ENCODE measurements around the gene IGLL5.

IGLL5 gene

DNA sequence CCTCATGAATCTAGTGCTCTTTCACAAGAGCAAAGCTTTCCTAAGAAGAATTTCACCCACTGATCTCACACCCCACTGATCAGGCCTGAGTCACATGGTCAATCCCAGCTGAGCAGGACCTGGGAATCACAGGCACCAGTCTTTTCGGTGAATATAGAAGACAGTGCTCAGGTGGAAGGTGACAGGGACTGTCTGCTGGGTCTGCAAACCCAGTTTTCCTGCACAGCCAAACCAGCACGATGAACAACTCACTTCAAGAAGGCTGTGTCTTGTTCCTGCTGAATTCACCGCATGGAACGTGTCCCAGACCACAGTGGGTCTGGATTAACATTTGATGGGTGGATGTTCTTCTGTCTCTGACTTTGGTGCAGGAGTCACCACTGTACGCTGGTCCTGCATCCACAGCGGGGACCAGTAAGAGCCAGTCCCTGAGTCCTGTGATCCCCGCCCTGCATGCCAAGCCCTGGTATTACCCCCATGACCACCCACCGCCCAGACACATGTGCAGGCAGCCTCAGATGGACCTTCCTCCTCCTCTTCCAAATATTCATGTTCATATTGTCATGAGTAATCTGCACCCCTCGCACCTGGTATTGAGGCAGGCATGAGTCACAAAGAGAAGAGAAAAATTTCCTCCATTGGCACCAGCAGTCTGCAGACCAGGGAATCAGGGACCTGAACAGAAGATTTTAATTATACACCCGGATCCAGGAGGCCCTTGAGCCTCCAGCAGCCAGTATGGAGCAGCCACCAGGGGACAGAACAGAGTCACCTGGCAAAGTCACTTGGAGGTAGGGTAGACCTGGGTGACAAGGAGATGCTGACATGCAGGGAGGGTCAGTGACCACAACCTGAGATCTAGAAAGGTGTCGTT is 8.6 kb upstream of the IGLL5 start:
- H3K27ac ChIP-seq (ENCODE audit: extremely low read depth, low read depth, low read length), result no peak overlapping the region
- H3K9me3 ChIP-seq (ENCODE audit: control insufficient read depth, insufficient read depth, low read depth, low read length), result no peaks in the 10 kb centered on the region
- H3K4me3 ChIP-seq (ENCODE audit: low read depth, low read length), result no peak overlapping the region
- CTCF ChIA-PET, result interaction anchor here (0.6 to 8.3 kb wide), 20 partner anchors 17 to 380 kb away, joined by 3 to 107 read pairs (median 4); no protein-coding TSS in a partner anchor
- TF ChIP-seq ZNF544 (tag by site-specific recombination; IDR thresholded peaks at IDR 0.05) (no peak), ZBTB48 (tag by site-specific recombination; IDR thresholded peaks at IDR 0.05) (no peak), TSHZ1 (tag by site-specific recombination; IDR thresholded peaks at IDR 0.05; ENCODE audit: borderline replicate concordance) (no peak), ZNF221 (tag by site-specific recombination; IDR thresholded peaks at IDR 0.05; ENCODE audit: borderline replicate concordance) (no peak), ZNF555 (tag by site-specific recombination; conservative IDR thresholded peaks at IDR 0.05) (no peak), ZNF341 (tag by site-specific recombination; IDR thresholded peaks at IDR 0.05; ENCODE audit: low read depth) (no peak), ZNF169 (tag by site-specific recombination; IDR thresholded peaks at IDR 0.05) (no peak), ZNF768 (tag by site-specific recombination; IDR thresholded peaks at IDR 0.05) (no peak), ZNF155 (tag by site-specific recombination; IDR thresholded peaks at IDR 0.05) (no peak), ZFP41 (tag by site-specific recombination; IDR thresholded peaks at IDR 0.05; ENCODE audit: borderline replicate concordance) (no peak), ZNF521 (tag by site-specific recombination; IDR thresholded peaks at IDR 0.05) (no peak), ZNF48 (tag by site-specific recombination; IDR thresholded peaks at IDR 0.05) (no peak)
- TF ChIP-seq, protein P1, sequence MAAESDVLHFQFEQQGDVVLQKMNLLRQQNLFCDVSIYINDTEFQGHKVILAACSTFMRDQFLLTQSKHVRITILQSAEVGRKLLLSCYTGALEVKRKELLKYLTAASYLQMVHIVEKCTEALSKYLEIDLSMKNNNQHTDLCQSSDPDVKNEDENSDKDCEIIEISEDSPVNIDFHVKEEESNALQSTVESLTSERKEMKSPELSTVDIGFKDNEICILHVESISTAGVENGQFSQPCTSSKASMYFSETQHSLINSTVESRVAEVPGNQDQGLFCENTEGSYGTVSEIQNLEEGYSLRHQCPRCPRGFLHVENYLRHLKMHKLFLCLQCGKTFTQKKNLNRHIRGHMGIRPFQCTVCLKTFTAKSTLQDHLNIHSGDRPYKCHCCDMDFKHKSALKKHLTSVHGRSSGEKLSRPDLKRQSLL (tag by site-specific recombination; IDR thresholded peaks at IDR 0.05), result no peak
- TF ChIP-seq, protein P2, sequence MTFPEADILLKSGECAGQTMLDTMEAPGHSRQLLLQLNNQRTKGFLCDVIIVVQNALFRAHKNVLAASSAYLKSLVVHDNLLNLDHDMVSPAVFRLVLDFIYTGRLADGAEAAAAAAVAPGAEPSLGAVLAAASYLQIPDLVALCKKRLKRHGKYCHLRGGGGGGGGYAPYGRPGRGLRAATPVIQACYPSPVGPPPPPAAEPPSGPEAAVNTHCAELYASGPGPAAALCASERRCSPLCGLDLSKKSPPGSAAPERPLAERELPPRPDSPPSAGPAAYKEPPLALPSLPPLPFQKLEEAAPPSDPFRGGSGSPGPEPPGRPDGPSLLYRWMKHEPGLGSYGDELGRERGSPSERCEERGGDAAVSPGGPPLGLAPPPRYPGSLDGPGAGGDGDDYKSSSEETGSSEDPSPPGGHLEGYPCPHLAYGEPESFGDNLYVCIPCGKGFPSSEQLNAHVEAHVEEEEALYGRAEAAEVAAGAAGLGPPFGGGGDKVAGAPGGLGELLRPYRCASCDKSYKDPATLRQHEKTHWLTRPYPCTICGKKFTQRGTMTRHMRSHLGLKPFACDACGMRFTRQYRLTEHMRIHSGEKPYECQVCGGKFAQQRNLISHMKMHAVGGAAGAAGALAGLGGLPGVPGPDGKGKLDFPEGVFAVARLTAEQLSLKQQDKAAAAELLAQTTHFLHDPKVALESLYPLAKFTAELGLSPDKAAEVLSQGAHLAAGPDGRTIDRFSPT (tag by site-specific recombination; IDR thresholded peaks at IDR 0.05), result no peak
- POLR2A ChIA-PET, result no interaction called here
- H3K4me1 ChIP-seq (ENCODE audit: control insufficient read depth, insufficient read depth, low read length), result no peaks in the 10 kb centered on the region
- no peaks in the 10 kb centered on the region for H3K36me3 ChIP-seq (ENCODE audit: control insufficient read depth in 2 of 2, insufficient read depth in 1 of 2, low read length in 2 of 2)

- Histone ChIP-seq H3K36me3 (ENCODE audit: control insufficient read depth in 2 of 2, insufficient read depth in 1 of 2, low read length in 2 of 2) (no peaks in the 10 kb centered on the region), H3K27ac (ENCODE audit: extremely low read depth, low read depth, low read length) (no peak overlapping the region), H3K4me1 (ENCODE audit: control insufficient read depth, insufficient read depth, low read length) (no peaks in the 10 kb centered on the region), H3K9me3 (ENCODE audit: control insufficient read depth, insufficient read depth, low read depth, low read length) (no peaks in the 10 kb centered on the region), H3K4me3 (ENCODE audit: low read depth, low read length) (no peak overlapping the region)
- CTCF ChIA-PET, result interaction anchor here (0.6 to 8.3 kb wide), 14 partner anchors 20 to 378 kb away, joined by 3 to 107 read pairs (median 4); no protein-coding TSS in a partner anchor
- POLR2A ChIA-PET, result no interaction called here
- TF ChIP-seq, protein P3, sequence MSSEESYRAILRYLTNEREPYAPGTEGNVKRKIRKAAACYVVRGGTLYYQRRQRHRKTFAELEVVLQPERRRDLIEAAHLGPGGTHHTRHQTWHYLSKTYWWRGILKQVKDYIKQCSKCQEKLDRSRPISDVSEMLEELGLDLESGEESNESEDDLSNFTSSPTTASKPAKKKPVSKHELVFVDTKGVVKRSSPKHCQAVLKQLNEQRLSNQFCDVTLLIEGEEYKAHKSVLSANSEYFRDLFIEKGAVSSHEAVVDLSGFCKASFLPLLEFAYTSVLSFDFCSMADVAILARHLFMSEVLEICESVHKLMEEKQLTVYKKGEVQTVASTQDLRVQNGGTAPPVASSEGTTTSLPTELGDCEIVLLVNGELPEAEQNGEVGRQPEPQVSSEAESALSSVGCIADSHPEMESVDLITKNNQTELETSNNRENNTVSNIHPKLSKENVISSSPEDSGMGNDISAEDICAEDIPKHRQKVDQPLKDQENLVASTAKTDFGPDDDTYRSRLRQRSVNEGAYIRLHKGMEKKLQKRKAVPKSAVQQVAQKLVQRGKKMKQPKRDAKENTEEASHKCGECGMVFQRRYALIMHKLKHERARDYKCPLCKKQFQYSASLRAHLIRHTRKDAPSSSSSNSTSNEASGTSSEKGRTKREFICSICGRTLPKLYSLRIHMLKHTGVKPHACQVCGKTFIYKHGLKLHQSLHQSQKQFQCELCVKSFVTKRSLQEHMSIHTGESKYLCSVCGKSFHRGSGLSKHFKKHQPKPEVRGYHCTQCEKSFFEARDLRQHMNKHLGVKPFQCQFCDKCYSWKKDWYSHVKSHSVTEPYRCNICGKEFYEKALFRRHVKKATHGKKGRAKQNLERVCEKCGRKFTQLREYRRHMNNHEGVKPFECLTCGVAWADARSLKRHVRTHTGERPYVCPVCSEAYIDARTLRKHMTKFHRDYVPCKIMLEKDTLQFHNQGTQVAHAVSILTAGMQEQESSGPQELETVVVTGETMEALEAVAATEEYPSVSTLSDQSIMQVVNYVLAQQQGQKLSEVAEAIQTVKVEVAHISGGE (tag by site-specific recombination; conservative IDR thresholded peaks at IDR 0.05; ENCODE audit: low read depth), result no peak
- TF ChIP-seq ZNF645 (tag by site-specific recombination; IDR thresholded peaks at IDR 0.05), result no peak
- no peak for TF ChIP-seq SCRT2 (tag by site-specific recombination; IDR thresholded peaks at IDR 0.05)
These were observed 7.9 kb upstream of the IGLL5 start for GRCh38 chr22:22879675-22880155.
